Measurements from ENCODE around the gene ZNF467. TPM values are rescaled to one million over a fixed set of nuclear protein-coding genes. Genes with fewer than 3 reads are reported as not detected.
A peak's percentile ranks its signal among the peaks of the same experiment; 100 is the strongest.

Gene ZNF467
- total RNA-seq, 1 donor from 2014 or later, result 3.5 TPM

GRCh38 chr7:149774237-149775175 lies 1.1 kb upstream of the ZNF467 start:
- Mint-ChIP-seq H3K27me3 (ENCODE audit: low read depth) (no peaks in the 10 kb centered on the region), H3K27ac (ENCODE audit: unreplicated experiment) (no peak overlapping the region), H3K9me3 (ENCODE audit: low read depth) (no peaks in the 10 kb centered on the region), H3K36me3 (ENCODE audit: low read depth) (no peaks in the 10 kb centered on the region), H3K4me1 (ENCODE audit: low read depth) (peaks cover 6% of the 10 kb centered on the region), H3K4me3 (ENCODE audit: unreplicated experiment) (peak overlapping the region; percentile 39)
- peak; percentile 74 for DNase-seq (ENCODE audit: low spot score)
- TF ChIP-seq, protein P1, sequence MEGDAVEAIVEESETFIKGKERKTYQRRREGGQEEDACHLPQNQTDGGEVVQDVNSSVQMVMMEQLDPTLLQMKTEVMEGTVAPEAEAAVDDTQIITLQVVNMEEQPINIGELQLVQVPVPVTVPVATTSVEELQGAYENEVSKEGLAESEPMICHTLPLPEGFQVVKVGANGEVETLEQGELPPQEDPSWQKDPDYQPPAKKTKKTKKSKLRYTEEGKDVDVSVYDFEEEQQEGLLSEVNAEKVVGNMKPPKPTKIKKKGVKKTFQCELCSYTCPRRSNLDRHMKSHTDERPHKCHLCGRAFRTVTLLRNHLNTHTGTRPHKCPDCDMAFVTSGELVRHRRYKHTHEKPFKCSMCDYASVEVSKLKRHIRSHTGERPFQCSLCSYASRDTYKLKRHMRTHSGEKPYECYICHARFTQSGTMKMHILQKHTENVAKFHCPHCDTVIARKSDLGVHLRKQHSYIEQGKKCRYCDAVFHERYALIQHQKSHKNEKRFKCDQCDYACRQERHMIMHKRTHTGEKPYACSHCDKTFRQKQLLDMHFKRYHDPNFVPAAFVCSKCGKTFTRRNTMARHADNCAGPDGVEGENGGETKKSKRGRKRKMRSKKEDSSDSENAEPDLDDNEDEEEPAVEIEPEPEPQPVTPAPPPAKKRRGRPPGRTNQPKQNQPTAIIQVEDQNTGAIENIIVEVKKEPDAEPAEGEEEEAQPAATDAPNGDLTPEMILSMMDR (IDR thresholded peaks at IDR 0.05), result no peak

DNA sequence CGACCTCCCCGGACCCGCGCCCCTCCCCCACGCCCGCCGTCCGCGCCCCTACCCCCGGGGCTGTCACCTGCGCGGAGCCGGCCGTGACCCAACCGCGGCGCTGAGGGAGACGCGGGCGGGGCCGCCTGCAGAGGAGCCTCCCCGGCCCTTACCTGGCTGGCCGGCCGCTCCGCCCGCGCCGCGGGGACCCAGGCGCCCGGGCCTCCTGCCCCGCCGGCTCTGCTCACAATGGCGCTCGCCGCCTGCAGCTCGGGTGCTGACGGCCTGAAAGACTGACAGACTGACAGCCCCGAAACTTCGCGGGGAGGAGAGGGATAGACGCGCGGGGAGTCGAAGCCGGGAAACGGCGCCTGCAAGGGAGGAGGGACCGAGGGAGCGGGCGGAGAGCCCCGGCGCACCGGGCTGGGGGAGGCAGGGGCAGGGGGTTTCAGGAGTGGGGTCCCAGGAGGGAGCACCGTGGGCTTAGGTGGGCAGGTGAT lies 393 bp downstream of the ZNF467 start:
- Mint-ChIP-seq H3K27me3 (ENCODE audit: low read depth) (peaks cover 7% of the 10 kb centered on the region), H3K4me3 (ENCODE audit: unreplicated experiment) (peak overlapping the region; percentile 68), H3K4me1 (ENCODE audit: low read depth) (peaks cover 6% of the 10 kb centered on the region), H3K36me3 (ENCODE audit: low read depth) (peaks cover 6% of the 10 kb centered on the region), H3K27ac (ENCODE audit: unreplicated experiment) (no peak overlapping the region), H3K9me3 (ENCODE audit: low read depth) (no peaks in the 10 kb centered on the region)
- DNase-seq (ENCODE audit: low spot score), result peak; percentile 87
- TF ChIP-seq, protein P1 (IDR thresholded peaks at IDR 0.05), result no peak

GRCh38 chr7:149772241-149772955 lies 990 bp downstream of the ZNF467 start:
- DNase-seq (ENCODE audit: low spot score), result peak; percentile 71
- Mint-ChIP-seq H3K36me3 (ENCODE audit: low read depth) (peaks cover 9% of the 10 kb centered on the region), H3K4me1 (ENCODE audit: low read depth) (peaks cover 6% of the 10 kb centered on the region), H3K27ac (ENCODE audit: unreplicated experiment) (no peak overlapping the region), H3K27me3 (ENCODE audit: low read depth) (peaks cover 11% of the 10 kb centered on the region), H3K9me3 (ENCODE audit: low read depth) (no peaks in the 10 kb centered on the region), H3K4me3 (ENCODE audit: unreplicated experiment) (peak overlapping the region; percentile 71)
- TF ChIP-seq, protein P1 (IDR thresholded peaks at IDR 0.05), result no peak

- Mint-ChIP-seq H3K27ac (ENCODE audit: unreplicated experiment) (peak overlapping the region; percentile 17), H3K27me3 (ENCODE audit: low read depth) (peaks cover 17% of the 10 kb centered on the region), H3K4me3 (ENCODE audit: unreplicated experiment) (peak overlapping the region; percentile 71), H3K9me3 (ENCODE audit: low read depth) (no peaks in the 10 kb centered on the region), H3K36me3 (ENCODE audit: low read depth) (peaks cover 9% of the 10 kb centered on the region), H3K4me1 (ENCODE audit: low read depth) (peaks cover 6% of the 10 kb centered on the region)
- DNase-seq (ENCODE audit: low spot score), result peak; percentile 90
- TF ChIP-seq, protein P1 (IDR thresholded peaks at IDR 0.05), result no peak
Observed at GRCh38 chr7:149771720-149772240, 1.6 kb downstream of the ZNF467 start.

Measured in chondrocyte (in vitro differentiated cells).